Testis (tissue), 3 donors: Measurements from ENCODE around the gene ELFN1. TPM values are rescaled to one million over a fixed set of nuclear protein-coding genes. Genes with fewer than 3 reads are reported as not detected.

ENCODE experiments used
- DNase-seq: peaks from one replicate; pipeline ENCODE4 v3.0.0-alpha.2; 2019
- H3K27ac ChIP-seq, 2 donors: fragments of 200-600 bp; sonication (generic); one replicate each; pipeline ENCODE4 v1.5.1; 2019
- H3K27me3 ChIP-seq: fragments of 200-600 bp; sonication (generic); one replicate; pipeline ENCODE4 v1.5.1; 2019
- H3K36me3 ChIP-seq: fragments of 200-600 bp; sonication (generic); one replicate; pipeline ENCODE4 v1.5.1; 2017; ENCODE audit warnings: low read depth; ENCODE audit errors: missing control alignments
- H3K4me1 ChIP-seq: fragments of 200-600 bp; sonication (generic); one replicate; pipeline ENCODE4 v1.5.1; 2019
- H3K4me3 ChIP-seq, 2 donors: fragments of 200-600 bp; sonication (generic); one replicate each; pipeline ENCODE4 v1.5.1; 2017 to 2019
- H3K9me3 ChIP-seq: fragments of 200-600 bp; sonication (generic); one replicate; pipeline ENCODE4 v1.5.1; 2017
- POLR2A ChIP-seq: fragments of 450-650 bp; IDR thresholded peaks from one replicate; pipeline ENCODE4 v1.6.1; 2017; ENCODE audit warnings: antibody characterized with exemption, mild to moderate bottlenecking, moderate library complexity
- WGBS, 2 donors: methylation state at CpG; one replicate each; pipeline ENCODE4 v1.1.5; 2018; 5-methylcytosine and 5-hydroxymethylcytosine counted together
- intact Hi-C: fragments of 100-400 bp; cut with DNase I; formaldehyde crosslinking; loops from one replicate; pipeline ENCODE4 v1.15.1; 2023; ENCODE audit warnings: low total_unique reads
- polyA plus RNA-seq: library from polyadenylated mRNA; stranded (reverse); fragments of 350-450 nt; fragmentation: Illumina TruSeq; extraction: RNeasy Lipid Tissue Mini Kit (QIAGEN cat#74804); gene quantifications from one replicate; pipeline ENCODE4 v1.2.3, GENCODE V29; 2014; ENCODE audit warnings: low read depth, low replicate concordance; ENCODE audit not compliant: insufficient read depth
- total RNA-seq, 2 donors: library from RNA; depleted of rRNA; stranded (reverse); fragments of >200 nt; gene quantifications; one replicate each; pipeline ENCODE4 v1.2.3, GENCODE V29; 2016
- TF ChIP-seq, protein P1 (sequence below), 3 experiments: fragments of 450-650 bp in 2 of 3; fragments of 200-600 bp in 1 of 3; sonication (generic) in 1 of 3; IDR thresholded peaks; one replicate each; pipeline ENCODE4 v1.5.1; 2016 to 2019; ENCODE audit warnings: antibody characterized with exemption in 3 of 3, mild to moderate bottlenecking in 2 of 3, moderate library complexity in 1 of 3

ELFN1 gene
- total and polyA plus RNA-seq, 3 donors from 2014 or later, result 2.3 to 3.2 (median 2.8) TPM

DNA sequence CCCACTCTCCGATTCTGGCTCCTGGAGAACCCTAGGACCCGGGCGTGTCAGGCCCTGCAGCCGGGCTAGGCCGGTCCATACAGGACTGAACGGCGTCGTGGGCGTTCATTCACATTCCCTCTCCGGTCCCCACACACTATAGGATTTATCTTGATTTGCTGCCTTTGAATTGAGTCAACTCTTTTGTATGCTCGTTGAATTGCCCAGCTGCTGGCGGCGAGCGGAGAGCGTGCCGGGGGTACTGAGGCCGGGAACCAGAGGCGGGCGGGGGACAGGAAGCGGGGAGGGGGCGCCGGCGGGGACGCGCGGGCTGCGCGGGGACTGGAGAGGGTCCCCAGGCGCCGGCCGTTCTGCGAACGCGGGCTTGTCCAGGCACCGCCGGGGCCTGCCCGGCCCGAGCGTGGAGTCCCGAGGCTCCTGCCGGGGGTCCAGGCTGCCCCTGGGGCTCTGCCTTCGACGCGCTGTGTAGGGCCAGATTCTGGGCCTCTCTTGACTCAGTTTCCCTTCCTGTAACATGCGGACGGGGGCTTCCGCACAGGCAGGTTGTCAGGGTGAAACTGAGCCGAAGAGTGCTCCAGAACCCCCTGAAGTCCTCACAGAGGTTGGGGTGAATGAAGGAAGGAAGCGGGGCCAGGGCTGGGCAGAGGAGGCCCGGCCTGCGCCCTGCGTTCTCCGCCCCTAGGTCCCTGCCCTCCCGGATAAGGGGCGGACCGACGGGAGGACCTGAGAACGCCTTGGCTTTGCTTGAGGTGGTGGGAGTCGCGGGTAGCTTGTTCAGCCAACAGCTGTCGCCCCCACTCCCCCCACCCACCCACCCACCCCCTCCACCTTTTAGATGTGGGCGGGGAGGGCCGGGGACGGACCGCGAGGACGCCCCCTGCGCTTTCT, 769 bp upstream of the ELFN1 start:
- H3K4me1 ChIP-seq, result peaks cover 18% of the 10 kb centered on the region
- no peak for DNase-seq
- intact Hi-C loops, result no loop called here
- TF ChIP-seq POLR2A, result no peak
- TF ChIP-seq, protein P1, sequence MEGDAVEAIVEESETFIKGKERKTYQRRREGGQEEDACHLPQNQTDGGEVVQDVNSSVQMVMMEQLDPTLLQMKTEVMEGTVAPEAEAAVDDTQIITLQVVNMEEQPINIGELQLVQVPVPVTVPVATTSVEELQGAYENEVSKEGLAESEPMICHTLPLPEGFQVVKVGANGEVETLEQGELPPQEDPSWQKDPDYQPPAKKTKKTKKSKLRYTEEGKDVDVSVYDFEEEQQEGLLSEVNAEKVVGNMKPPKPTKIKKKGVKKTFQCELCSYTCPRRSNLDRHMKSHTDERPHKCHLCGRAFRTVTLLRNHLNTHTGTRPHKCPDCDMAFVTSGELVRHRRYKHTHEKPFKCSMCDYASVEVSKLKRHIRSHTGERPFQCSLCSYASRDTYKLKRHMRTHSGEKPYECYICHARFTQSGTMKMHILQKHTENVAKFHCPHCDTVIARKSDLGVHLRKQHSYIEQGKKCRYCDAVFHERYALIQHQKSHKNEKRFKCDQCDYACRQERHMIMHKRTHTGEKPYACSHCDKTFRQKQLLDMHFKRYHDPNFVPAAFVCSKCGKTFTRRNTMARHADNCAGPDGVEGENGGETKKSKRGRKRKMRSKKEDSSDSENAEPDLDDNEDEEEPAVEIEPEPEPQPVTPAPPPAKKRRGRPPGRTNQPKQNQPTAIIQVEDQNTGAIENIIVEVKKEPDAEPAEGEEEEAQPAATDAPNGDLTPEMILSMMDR (IDR thresholded peaks at IDR 0.05), result no peak
- H3K36me3 ChIP-seq, result no peaks in the 10 kb centered on the region
- H3K27me3 ChIP-seq, result no peaks in the 10 kb centered on the region
- peak overlapping the region in 1 of 2 donors; percentile 29 for H3K4me3 ChIP-seq
- H3K9me3 ChIP-seq, result no peaks in the 10 kb centered on the region
- H3K27ac ChIP-seq, result no peak overlapping the region
- 32 to 37% methylated on average over 12 to 68 of the region's 68 CpGs for WGBS, 2 donors

DNA sequence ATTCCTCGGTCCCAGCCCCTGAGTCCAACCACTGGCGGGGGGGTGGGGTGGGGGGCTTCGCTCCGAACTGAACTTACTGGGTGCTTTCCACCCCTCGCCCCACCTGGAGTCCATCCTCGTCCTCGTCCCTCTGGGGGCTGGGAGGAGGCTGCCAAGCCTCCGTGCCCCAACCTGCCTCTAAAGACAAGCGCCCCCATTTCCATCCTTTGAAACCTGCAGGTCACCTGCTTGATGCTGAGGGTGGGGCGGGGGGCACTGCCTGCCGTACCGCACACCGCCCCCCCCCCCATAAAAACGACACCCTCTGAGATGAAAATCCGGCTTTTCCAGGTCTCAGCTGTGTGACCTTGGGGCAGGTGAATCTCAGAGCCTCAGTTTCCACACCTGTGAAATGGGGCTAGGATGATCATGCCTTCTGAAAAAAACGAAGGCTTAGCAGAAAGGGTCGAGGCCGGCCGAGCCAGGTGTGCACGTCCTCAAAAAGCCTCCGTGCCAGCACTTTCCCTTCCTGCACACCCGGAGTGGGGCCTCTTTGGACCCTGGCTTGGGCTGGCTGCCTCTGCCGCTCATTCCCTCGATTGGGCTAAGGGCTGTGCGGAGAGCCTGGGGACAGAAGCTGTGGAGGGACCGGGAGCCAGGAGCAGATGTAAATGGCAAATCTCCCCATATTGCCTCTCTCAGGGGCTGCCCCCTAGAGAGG, 967 bp downstream of the ELFN1 start:
- H3K27me3 ChIP-seq, result no peaks in the 10 kb centered on the region
- peaks cover 12% of the 10 kb centered on the region for H3K4me1 ChIP-seq
- no peaks in the 10 kb centered on the region for H3K36me3 ChIP-seq

DNA sequence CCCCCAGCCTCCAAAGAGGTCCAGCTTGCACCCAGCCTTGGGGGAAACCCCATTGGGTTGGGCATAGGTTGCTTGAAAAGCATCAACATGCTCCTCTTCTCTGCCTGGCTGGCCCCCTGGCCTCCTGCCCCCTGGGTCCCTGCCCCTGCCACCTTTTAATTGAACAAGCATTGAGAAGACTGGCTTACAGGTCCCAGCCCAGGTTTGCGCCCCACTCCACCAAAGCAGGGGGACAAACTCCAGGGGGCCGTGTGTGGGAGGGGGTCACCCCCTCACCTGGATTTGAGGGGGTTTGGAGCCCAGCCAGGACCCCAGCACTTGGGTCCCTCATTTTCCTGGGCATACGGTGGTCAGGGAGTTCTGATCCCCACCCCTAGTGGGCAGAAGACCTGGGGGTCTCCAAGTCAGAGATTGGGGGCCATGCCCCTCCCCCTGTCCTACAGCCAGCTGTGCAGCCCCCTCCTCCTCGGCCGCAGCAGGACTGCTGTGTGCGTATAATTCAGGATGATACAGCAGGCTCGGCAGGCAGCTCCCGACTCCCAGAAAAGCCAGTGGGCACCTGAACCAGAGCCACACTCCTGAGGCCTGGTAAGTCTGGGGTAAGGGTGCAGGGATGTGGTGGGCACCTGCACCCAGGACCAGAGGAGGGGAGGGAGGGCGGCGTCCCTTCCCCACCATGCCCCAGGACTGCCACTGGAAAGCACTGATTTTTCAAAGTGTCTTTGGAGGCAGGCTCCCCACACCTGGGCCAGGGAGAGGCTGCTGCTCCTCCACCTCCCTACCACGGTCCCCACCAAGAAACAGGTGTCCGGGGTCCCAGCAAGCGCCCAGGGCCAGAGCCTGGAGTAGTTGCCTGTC, 1.7 kb downstream of the ELFN1 start:
- H3K9me3 ChIP-seq, result no peaks in the 10 kb centered on the region
- no peak overlapping the region for H3K27ac ChIP-seq
- no peaks in the 10 kb centered on the region for H3K27me3 ChIP-seq
- H3K36me3 ChIP-seq, result no peaks in the 10 kb centered on the region
- DNase-seq, result no peak
- H3K4me3 ChIP-seq, result no peak overlapping the region
- intact Hi-C loops, result no loop called here
- peaks cover 8% of the 10 kb centered on the region for H3K4me1 ChIP-seq
- WGBS, 2 donors, result 58 to 81% methylated on average over 8 to 13 of the region's 13 CpGs
- TF ChIP-seq POLR2A, result no peak
- TF ChIP-seq, protein P1 (IDR thresholded peaks at IDR 0.05), result no peak

More for the DNA sequence above, 967 bp downstream of the ELFN1 start:
- WGBS, 2 donors, result 5 to 28% methylated on average over 15 to 26 of the region's 26 CpGs
- Histone ChIP-seq H3K4me3 (peak overlapping the region in 1 of 2 donors; percentile 29), H3K9me3 (no peaks in the 10 kb centered on the region), H3K27ac (no peak overlapping the region)
- intact Hi-C loops, result no loop called here
- DNase-seq, result no peak
- no peak for TF ChIP-seq POLR2A
- TF ChIP-seq, protein P1 (IDR thresholded peaks at IDR 0.05), result no peak

DNA sequence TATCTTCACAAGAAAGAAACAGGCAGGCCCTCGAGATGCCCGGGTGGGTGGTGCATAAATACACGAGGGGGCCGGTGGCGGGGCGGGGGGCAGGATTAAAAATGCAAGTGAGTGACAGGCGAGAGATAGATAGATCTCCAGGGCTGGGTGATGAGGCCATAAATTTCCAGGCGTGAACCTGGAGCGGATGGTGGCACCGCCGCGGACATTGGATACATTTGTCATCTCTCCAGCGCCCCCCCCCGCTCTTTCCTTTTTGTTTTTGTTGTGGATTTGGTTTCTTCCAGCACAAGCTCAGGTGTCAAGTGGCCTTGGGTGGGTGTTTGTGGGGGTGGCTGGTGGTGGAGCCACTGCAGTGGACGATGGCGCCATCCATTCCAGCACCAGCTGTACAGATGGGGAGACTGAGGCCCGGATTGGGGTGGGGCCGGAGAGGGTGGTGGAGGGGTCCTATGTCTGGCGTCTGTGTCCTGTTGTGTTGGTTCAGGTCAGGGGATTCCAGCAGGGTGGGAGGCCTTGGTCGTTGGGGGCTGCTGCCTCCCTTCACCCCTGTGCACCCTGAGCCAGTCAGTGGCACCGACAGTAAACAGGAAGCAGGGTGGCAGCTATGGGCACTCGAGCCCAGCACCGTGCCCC, 2.9 kb downstream of the ELFN1 start:
- Histone ChIP-seq H3K27ac (no peak overlapping the region), H3K4me3 (no peak overlapping the region), H3K9me3 (no peaks in the 10 kb centered on the region), H3K27me3 (no peaks in the 10 kb centered on the region), H3K4me1 (no peaks in the 10 kb centered on the region), H3K36me3 (no peaks in the 10 kb centered on the region)
- intact Hi-C loops, result no loop called here
- no peak for TF ChIP-seq POLR2A
- TF ChIP-seq, protein P1 (IDR thresholded peaks at IDR 0.05), result no peak
- 66 to 73% methylated on average over 23 of the region's 23 CpGs for WGBS, 2 donors
- DNase-seq, result no peak
